K562 (cell line): ENCODE measurements around the gene GAMT. TPM values are rescaled to one million over a fixed set of nuclear protein-coding genes. Genes with fewer than 3 reads are reported as not detected.
A peak's percentile ranks its signal among the peaks of the same experiment; 100 is the strongest.

Experiments used
- AFF4 ChIP-seq: sonication (generic); formaldehyde crosslinking; IDR thresholded peaks from 2 replicates; pipeline ENCODE4 v1.8.0; 2023; ENCODE audit warnings: mild to moderate bottlenecking, missing genetic modification reagents
- KDM2B ChIP-seq: fragments of 250-450 bp; sonication (Bioruptor Pico); IDR thresholded peaks from 2 replicates; pipeline ENCODE4 v1.8.0; 2021; ENCODE audit warnings: mild to moderate bottlenecking, moderate library complexity
- MEF2A ChIP-seq: IDR thresholded peaks from 2 replicates; pipeline ENCODE4 v1.6.1; 2011; ENCODE audit warnings: low read depth, mild to moderate bottlenecking, low read length, moderate library complexity; ENCODE audit not compliant: control insufficient read depth
- NCOR1 ChIP-seq: fragments of 450-650 bp; IDR thresholded peaks from 2 replicates; pipeline ENCODE4 v1.6.1; 2016; ENCODE audit warnings: mild to moderate bottlenecking, moderate library complexity
- SMARCE1 ChIP-seq: fragments of 450-650 bp; IDR thresholded peaks from 2 replicates; pipeline ENCODE4 v1.7.1; 2016; ENCODE audit warnings: mild to moderate bottlenecking
- TEAD1 ChIP-seq, 2 experiments: fragments of 450-650 bp in 1 of 2; sonication (generic) in 1 of 2; formaldehyde crosslinking; IDR thresholded peaks; 2 replicates each; pipeline versions ENCODE4 v1.4.0 to v1.8.0; 2020 to 2022; ENCODE audit warnings: mild to moderate bottlenecking in 2 of 2, missing genetic modification reagents in 1 of 2
- TFAM ChIP-seq: fragments of 250-450 bp; sonication (Bioruptor Pico); conservative IDR thresholded peaks from 2 replicates; pipeline ENCODE4 v1.5.0; 2021; ENCODE audit warnings: mild to moderate bottlenecking, moderate library complexity
- ZC3H8 ChIP-seq: fragments of 450-650 bp; IDR thresholded peaks from 2 replicates; pipeline ENCODE4 v1.6.1; 2017
- ZNF263 ChIP-seq: sonication (generic); formaldehyde crosslinking; IDR thresholded peaks from 2 replicates; pipeline ENCODE4 v1.8.0; 2022; ENCODE audit warnings: mild to moderate bottlenecking, missing genetic modification reagents, borderline replicate concordance
- ZNF551 ChIP-seq: fragments of 250-450 bp; sonication (Bioruptor Pico); IDR thresholded peaks from 2 replicates; pipeline ENCODE4 v1.5.0; 2021; ENCODE audit warnings: mild to moderate bottlenecking, moderate library complexity
- polyA plus RNA-seq, 8 experiments: library from polyadenylated mRNA; depleted of rRNA in 4 of 8; stranded (reverse) in 5 of 8; unstranded in 3 of 8; fragments of >200 nt; fragmentation: Nextera tagmentation in 2 of 8; fragmentation: Illumina TruSeq in 1 of 8; extraction: Ambion mirVana in 2 of 8; extraction: Trizol in 1 of 8; gene quantifications; 2 replicates each; pipeline versions ENCODE4 v1.2.1 to v1.2.3, GENCODE V29; 2011 to 2014; ENCODE audit warnings: inconsistent platforms in 1 of 8, missing spikeins in 1 of 8
- total RNA-seq, 7 experiments: library from RNA; depleted of rRNA in 6 of 7; stranded (reverse); fragments of >200 nt in 6 of 7; fragmentation: Illumina TruSeq in 2 of 7; extraction: Trizol in 2 of 7; gene quantifications; 2 replicates each; pipeline versions ENCODE4 v1.2.1 to v1.2.3, GENCODE V29; 2011 to 2021; ENCODE audit warnings: low replicate concordance in 1 of 7
- TF ChIP-seq, protein P1 (sequence below): sonication (generic); formaldehyde crosslinking; IDR thresholded peaks from 2 replicates; pipeline ENCODE4 v1.8.0; 2022; ENCODE audit warnings: mild to moderate bottlenecking, missing genetic modification reagents
- TF ChIP-seq, protein P2 (sequence below): IDR thresholded peaks from 2 replicates; pipeline ENCODE4 v1.6.1; 2012; ENCODE audit warnings: low read depth, low read length, improper control_type of control experiment, borderline replicate concordance
- TF ChIP-seq, protein P3 (sequence below): fragments of 450-650 bp; formaldehyde crosslinking; IDR thresholded peaks from 2 replicates; pipeline ENCODE4 v1.4.0; 2022; ENCODE audit warnings: missing genetic modification characterization
- TF ChIP-seq, protein P4 (sequence below): IDR thresholded peaks from 2 replicates; pipeline ENCODE4 v1.6.1; 2014; ENCODE audit warnings: antibody characterized with exemption

GAMT gene
- total and polyA plus RNA-seq, 9 of the 15 experiments (the other 6 are each of a cell fraction or from before 2014, with no cell fraction given) = 1.3 to 35.3 (median 27.2) TPM

DNA sequence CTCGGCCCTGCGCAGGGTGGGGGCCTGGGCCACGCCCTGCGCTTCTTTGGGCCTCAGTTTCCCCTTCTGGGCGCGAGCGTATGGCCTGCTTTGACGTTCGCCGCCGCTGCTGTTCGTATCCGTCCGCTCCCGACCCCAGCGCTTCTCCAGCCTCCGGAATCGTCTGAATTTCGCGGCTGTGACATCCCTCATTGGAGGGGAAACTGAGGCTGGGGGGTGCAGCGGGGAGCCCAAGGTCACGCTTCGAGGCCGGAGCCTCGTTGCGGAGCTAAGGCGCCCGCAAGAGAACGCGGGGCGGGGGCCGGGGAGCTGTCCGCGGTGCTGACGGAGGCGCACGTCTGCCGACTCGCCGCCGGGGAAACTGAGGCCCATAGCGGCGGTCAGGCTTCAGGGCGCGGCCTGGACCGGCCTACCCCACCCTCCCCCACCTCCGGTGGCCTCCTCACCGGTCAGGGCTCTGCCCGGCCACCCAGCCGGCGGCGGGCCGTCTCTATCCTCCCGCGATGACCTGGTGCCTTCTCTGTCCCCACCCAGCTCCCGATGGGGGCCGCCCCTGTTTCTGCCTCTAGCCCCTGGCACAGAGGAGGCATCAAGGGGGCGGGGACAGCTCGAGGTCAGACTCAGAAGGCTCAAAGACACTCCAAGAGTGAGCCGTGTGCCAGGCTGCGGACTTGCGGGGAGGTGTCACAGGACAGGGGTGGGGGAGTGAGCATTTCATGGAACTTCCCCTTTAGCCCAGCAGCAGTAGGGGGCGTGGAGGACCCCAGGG lies 45.6 kb upstream of the GAMT start (continued):
- TF ChIP-seq, protein P1, sequence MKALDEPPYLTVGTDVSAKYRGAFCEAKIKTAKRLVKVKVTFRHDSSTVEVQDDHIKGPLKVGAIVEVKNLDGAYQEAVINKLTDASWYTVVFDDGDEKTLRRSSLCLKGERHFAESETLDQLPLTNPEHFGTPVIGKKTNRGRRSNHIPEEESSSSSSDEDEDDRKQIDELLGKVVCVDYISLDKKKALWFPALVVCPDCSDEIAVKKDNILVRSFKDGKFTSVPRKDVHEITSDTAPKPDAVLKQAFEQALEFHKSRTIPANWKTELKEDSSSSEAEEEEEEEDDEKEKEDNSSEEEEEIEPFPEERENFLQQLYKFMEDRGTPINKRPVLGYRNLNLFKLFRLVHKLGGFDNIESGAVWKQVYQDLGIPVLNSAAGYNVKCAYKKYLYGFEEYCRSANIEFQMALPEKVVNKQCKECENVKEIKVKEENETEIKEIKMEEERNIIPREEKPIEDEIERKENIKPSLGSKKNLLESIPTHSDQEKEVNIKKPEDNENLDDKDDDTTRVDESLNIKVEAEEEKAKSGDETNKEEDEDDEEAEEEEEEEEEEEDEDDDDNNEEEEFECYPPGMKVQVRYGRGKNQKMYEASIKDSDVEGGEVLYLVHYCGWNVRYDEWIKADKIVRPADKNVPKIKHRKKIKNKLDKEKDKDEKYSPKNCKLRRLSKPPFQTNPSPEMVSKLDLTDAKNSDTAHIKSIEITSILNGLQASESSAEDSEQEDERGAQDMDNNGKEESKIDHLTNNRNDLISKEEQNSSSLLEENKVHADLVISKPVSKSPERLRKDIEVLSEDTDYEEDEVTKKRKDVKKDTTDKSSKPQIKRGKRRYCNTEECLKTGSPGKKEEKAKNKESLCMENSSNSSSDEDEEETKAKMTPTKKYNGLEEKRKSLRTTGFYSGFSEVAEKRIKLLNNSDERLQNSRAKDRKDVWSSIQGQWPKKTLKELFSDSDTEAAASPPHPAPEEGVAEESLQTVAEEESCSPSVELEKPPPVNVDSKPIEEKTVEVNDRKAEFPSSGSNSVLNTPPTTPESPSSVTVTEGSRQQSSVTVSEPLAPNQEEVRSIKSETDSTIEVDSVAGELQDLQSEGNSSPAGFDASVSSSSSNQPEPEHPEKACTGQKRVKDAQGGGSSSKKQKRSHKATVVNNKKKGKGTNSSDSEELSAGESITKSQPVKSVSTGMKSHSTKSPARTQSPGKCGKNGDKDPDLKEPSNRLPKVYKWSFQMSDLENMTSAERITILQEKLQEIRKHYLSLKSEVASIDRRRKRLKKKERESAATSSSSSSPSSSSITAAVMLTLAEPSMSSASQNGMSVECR = peak; percentile 71
- no peak for TF ChIP-seq TFAM
- no peak for TF ChIP-seq ZNF551
- TF ChIP-seq ZNF263 (CRISPR knock-in tag) = peak; percentile 25; the same call in 1 of the 2 replicates
- peak in 1 of 2 experiments; percentile 45; a peak in 1 of 4 replicates for TF ChIP-seq TEAD1 (CRISPR knock-in tag; IDR thresholded peaks at IDR 0.05)
- no peak for TF ChIP-seq SMARCE1
- TF ChIP-seq NCOR1 = no peak
- TF ChIP-seq ZC3H8 = no peak
- TF ChIP-seq, protein P2, sequence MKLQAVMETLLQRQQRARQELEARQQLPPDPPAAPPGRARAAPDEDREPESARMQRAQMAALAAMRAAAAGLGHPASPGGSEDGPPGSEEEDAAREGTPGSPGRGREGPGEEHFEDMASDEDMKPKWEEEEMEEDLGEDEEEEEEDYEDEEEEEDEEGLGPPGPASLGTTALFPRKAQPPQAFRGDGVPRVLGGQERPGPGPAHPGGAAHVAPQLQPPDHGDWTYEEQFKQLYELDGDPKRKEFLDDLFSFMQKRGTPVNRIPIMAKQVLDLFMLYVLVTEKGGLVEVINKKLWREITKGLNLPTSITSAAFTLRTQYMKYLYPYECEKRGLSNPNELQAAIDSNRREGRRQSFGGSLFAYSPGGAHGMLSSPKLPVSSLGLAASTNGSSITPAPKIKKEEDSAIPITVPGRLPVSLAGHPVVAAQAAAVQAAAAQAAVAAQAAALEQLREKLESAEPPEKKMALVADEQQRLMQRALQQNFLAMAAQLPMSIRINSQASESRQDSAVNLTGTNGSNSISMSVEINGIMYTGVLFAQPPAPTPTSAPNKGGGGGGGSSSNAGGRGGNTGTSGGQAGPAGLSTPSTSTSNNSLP = no peak
- TF ChIP-seq KDM2B (CRISPR knock-in tag) = peak; percentile 80
- TF ChIP-seq, protein P3, sequence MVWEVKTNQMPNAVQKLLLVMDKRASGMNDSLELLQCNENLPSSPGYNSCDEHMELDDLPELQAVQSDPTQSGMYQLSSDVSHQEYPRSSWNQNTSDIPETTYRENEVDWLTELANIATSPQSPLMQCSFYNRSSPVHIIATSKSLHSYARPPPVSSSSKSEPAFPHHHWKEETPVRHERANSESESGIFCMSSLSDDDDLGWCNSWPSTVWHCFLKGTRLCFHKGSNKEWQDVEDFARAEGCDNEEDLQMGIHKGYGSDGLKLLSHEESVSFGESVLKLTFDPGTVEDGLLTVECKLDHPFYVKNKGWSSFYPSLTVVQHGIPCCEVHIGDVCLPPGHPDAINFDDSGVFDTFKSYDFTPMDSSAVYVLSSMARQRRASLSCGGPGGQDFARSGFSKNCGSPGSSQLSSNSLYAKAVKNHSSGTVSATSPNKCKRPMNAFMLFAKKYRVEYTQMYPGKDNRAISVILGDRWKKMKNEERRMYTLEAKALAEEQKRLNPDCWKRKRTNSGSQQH (CRISPR knock-in tag) = no peak
- TF ChIP-seq MEF2A = no peak
- TF ChIP-seq, protein P4, sequence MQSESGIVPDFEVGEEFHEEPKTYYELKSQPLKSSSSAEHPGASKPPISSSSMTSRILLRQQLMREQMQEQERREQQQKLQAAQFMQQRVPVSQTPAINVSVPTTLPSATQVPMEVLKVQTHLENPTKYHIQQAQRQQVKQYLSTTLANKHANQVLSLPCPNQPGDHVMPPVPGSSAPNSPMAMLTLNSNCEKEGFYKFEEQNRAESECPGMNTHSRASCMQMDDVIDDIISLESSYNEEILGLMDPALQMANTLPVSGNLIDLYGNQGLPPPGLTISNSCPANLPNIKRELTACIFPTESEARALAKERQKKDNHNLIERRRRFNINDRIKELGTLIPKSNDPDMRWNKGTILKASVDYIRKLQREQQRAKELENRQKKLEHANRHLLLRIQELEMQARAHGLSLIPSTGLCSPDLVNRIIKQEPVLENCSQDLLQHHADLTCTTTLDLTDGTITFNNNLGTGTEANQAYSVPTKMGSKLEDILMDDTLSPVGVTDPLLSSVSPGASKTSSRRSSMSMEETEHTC = no peak
- TF ChIP-seq AFF4 (CRISPR knock-in tag) = peak; percentile 78; the same call in 1 of the 2 replicates
